Nephron (organoid): ENCODE data around the gene WEE2.
"Not testable (repeated sequence)": the region's sequence is repeated elsewhere in the genome, so short reads cannot be mapped to it uniquely, and the experiment has no call there.

Experiments
- H3K27ac Mint-ChIP-seq, 3 experiments: 2 replicates each; pipeline ENCODE4 v1.8.0; 2020; ENCODE audit warnings: mixed read lengths in 3 of 3, mild to moderate bottlenecking in 2 of 3, moderate library complexity in 1 of 3
- H3K27me3 Mint-ChIP-seq: 2 replicates; pipeline ENCODE4 v1.8.0; 2021; ENCODE audit warnings: low read depth, mild to moderate bottlenecking, moderate library complexity, mixed read lengths
- H3K36me3 Mint-ChIP-seq: 2 replicates; pipeline ENCODE4 v1.8.0; 2020; ENCODE audit warnings: low read depth, mixed read lengths
- H3K4me1 Mint-ChIP-seq: 2 replicates; pipeline ENCODE4 v1.8.0; 2020; ENCODE audit warnings: mixed read lengths
- H3K4me3 Mint-ChIP-seq, 3 experiments: 2 replicates each; pipeline ENCODE4 v1.8.0; 2020; ENCODE audit warnings: mild to moderate bottlenecking in 3 of 3, mixed read lengths in 3 of 3, moderate library complexity in 2 of 3
- H3K9me3 Mint-ChIP-seq: 2 replicates; pipeline ENCODE4 v1.8.0; 2020; ENCODE audit warnings: mixed read lengths
- CTCF ChIP-seq, 3 experiments: fragments of 200-600 bp; sonication (generic); IDR thresholded peaks; one replicate each; pipeline ENCODE4 v1.5.0; 2021; ENCODE audit warnings: antibody characterized with exemption in 3 of 3; ENCODE audit not compliant: unreplicated experiment in 3 of 3

The WEE2 gene

GRCh38 chr7:141742229-141742628 is 34.1 kb downstream of the WEE2 start:
- no peaks in the 10 kb centered on the region for H3K9me3 Mint-ChIP-seq
- TF ChIP-seq CTCF (IDR thresholded peaks at IDR 0.05; ENCODE audit: unreplicated experiment in 3 of 3) = no peak
- no peak overlapping the region for H3K27ac Mint-ChIP-seq
- peaks cover 61% of the 10 kb centered on the region for H3K36me3 Mint-ChIP-seq
- H3K4me1 Mint-ChIP-seq = peaks cover 22% of the 10 kb centered on the region
- H3K4me3 Mint-ChIP-seq = peak overlapping the region in 1 of 3 experiments; percentile 16
- no peaks in the 10 kb centered on the region for H3K27me3 Mint-ChIP-seq

GRCh38 chr7:141744131-141744530 is 36.0 kb downstream of the WEE2 start:
- Mint-ChIP-seq H3K9me3 (no peaks in the 10 kb centered on the region), H3K4me3 (no peak overlapping the region), H3K36me3 (peaks cover 73% of the 10 kb centered on the region)

GRCh38 chr7:141748396-141748795 is 40.2 kb downstream of the WEE2 start:
- Mint-ChIP-seq H3K27ac (no peak overlapping the region), H3K27me3 (no peaks in the 10 kb centered on the region), H3K4me3 (no peak overlapping the region), H3K9me3 (peaks cover 34% of the 10 kb centered on the region), H3K4me1 (no peaks in the 10 kb centered on the region), H3K36me3 (peaks cover 92% of the 10 kb centered on the region)
- no peak for TF ChIP-seq CTCF (IDR thresholded peaks at IDR 0.05; ENCODE audit: unreplicated experiment in 3 of 3)

More at GRCh38 chr7:141744131-141744530, 36.0 kb downstream of the WEE2 start:
- Mint-ChIP-seq H3K27me3 (no peaks in the 10 kb centered on the region), H3K27ac (no peak overlapping the region), H3K4me1 (peaks cover 10% of the 10 kb centered on the region)
- no peak for TF ChIP-seq CTCF (IDR thresholded peaks at IDR 0.05; ENCODE audit: unreplicated experiment in 3 of 3)

GRCh38 chr7:141751904-141752303 is 43.8 kb downstream of the WEE2 start:
- not testable (repeated sequence) for H3K27ac Mint-ChIP-seq, H3K4me3 Mint-ChIP-seq, H3K4me1 Mint-ChIP-seq, H3K27me3 Mint-ChIP-seq
- peaks cover 94% of the 10 kb centered on the region for H3K36me3 Mint-ChIP-seq
- H3K9me3 Mint-ChIP-seq = peaks cover 47% of the 10 kb centered on the region

GRCh38 chr7:141752634-141753033 is 44.5 kb downstream of the WEE2 start:
- Mint-ChIP-seq H3K27ac (no peak overlapping the region), H3K27me3 (no peaks in the 10 kb centered on the region), H3K4me1 (no peaks in the 10 kb centered on the region), H3K36me3 (peaks cover 99% of the 10 kb centered on the region), H3K4me3 (no peak overlapping the region), H3K9me3 (peaks cover 47% of the 10 kb centered on the region)
- TF ChIP-seq CTCF (IDR thresholded peaks at IDR 0.05; ENCODE audit: unreplicated experiment in 3 of 3) = peak; percentile 8 to 17 (median 12)

- Mint-ChIP-seq H3K27ac (no peak overlapping the region), H3K4me3 (no peak overlapping the region), H3K4me1 (no peaks in the 10 kb centered on the region), H3K27me3 (no peaks in the 10 kb centered on the region), H3K36me3 (peaks cover 100% of the 10 kb centered on the region), H3K9me3 (peaks cover 46% of the 10 kb centered on the region)
- no peak for TF ChIP-seq CTCF (IDR thresholded peaks at IDR 0.05; ENCODE audit: unreplicated experiment in 3 of 3)
These were observed 46.8 kb downstream of the WEE2 start for GRCh38 chr7:141754939-141755338.
